ENCODE results near the gene PAK5. TPM values are rescaled to one million over a fixed set of nuclear protein-coding genes. Genes with fewer than 3 reads are reported as not detected.
A peak's percentile ranks its signal among the peaks of the same experiment; 100 is the strongest.

PAK5 gene
- total and polyA plus RNA-seq, 2 of the 13 experiments (the other 11 are each of a cell fraction or from before 2014, with no cell fraction given): not detected

DNA sequence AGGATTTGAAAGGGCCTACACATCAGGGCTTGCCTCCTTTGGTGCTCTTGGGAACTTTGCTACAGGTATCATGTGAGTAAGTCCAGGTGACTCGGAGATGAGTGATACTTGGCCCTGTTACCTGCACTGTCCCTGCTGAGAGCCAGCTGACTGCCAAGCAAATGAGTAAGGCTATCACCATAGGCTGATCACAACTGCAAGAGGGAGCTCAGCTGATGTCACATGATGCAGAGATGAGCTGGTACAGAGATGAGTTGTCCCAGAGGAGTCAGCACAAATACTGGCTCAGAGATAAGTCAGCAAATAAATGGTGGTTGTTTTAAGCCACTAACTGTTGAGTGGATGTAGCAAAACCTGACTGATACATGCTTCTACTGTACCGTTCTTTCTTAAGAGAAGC, 283.1 kb downstream of the PAK5 start:
- Histone ChIP-seq H3K4me2 (ENCODE audit: low read depth, low read length) (no peak overlapping the region), H3K9me3 (ENCODE audit: low read length) (no peaks in the 10 kb centered on the region), H4K20me1 (ENCODE audit: insufficient read depth, low read length) (no peaks in the 10 kb centered on the region), H3K4me3 (replicated peaks in 1 of 3; ENCODE audit: insufficient read depth in 1 of 3, low read depth in 2 of 3, low read length in 3 of 3) (no peak overlapping the region), H3K27me3 (ENCODE audit: control insufficient read depth in 1 of 2, insufficient read depth in 2 of 2, low read length in 2 of 2) (no peaks in the 10 kb centered on the region; a peak in 1 of 5 replicates), H3K36me3 (replicated peaks in 1 of 2; ENCODE audit: control insufficient read depth in 1 of 2, insufficient read depth in 2 of 2, low read length in 2 of 2) (no peaks in the 10 kb centered on the region), H3K79me2 (ENCODE audit: insufficient read depth, low read length) (no peaks in the 10 kb centered on the region), H3K27ac (ENCODE audit: extremely low read length, insufficient read depth, low read length) (no peak overlapping the region), H3K9ac (ENCODE audit: insufficient read depth, low read depth, low read length) (no peak overlapping the region), H3K4me1 (ENCODE audit: insufficient read depth, low read length) (no peaks in the 10 kb centered on the region), H2AFZ (ENCODE audit: low read length) (no peak overlapping the region)
- TF ChIP-seq, protein P1, sequence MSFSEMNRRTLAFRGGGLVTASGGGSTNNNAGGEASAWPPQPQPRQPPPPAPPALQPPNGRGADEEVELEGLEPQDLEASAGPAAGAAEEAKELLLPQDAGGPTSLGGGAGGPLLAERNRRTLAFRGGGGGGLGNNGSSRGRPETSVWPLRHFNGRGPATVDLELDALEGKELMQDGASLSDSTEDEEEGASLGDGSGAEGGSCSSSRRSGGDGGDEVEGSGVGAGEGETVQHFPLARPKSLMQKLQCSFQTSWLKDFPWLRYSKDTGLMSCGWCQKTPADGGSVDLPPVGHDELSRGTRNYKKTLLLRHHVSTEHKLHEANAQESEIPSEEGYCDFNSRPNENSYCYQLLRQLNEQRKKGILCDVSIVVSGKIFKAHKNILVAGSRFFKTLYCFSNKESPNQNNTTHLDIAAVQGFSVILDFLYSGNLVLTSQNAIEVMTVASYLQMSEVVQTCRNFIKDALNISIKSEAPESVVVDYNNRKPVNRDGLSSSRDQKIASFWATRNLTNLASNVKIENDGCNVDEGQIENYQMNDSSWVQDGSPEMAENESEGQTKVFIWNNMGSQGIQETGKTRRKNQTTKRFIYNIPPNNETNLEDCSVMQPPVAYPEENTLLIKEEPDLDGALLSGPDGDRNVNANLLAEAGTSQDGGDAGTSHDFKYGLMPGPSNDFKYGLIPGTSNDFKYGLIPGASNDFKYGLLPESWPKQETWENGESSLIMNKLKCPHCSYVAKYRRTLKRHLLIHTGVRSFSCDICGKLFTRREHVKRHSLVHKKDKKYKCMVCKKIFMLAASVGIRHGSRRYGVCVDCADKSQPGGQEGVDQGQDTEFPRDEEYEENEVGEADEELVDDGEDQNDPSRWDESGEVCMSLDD (CRISPR knock-in tag; IDR thresholded peaks at IDR 0.05; ENCODE audit: borderline replicate concordance): no peak
- TF ChIP-seq ZNF577 (CRISPR knock-in tag; IDR thresholded peaks at IDR 0.05; ENCODE audit: borderline replicate concordance, low read depth) (no peak), MEIS2 (CRISPR knock-in tag; IDR thresholded peaks at IDR 0.05) (no peak), ZFP62 (CRISPR knock-in tag; IDR thresholded peaks at IDR 0.05) (no peak), MAFF (IDR thresholded peaks at IDR 0.05; ENCODE audit: low read depth, low read length) (peak; percentile 34; the same call in 1 of the 2 replicates), MAFK (conservative IDR thresholded peaks at IDR 0.05 in 1 of 2, IDR thresholded peaks at IDR 0.05 in 1 of 2; ENCODE audit: low read length in 2 of 2) (peak in 1 of 2 experiments; percentile 41; a peak in 2 of 4 replicates), GPBP1L1 (CRISPR knock-in tag; IDR thresholded peaks at IDR 0.05) (no peak), MXI1 (IDR thresholded peaks at IDR 0.05; ENCODE audit: borderline replicate concordance, low read depth, low read length) (no peak), RFX1 (IDR thresholded peaks at IDR 0.05) (no peak)
- CTCF ChIA-PET (ENCODE audit: low intra/inter-chr PET ratio, low total read pairs): no interaction called here
- intact Hi-C loops (cut with micrococcal nuclease; ENCODE audit: unreplicated experiment) (no loop called here), in situ Hi-C loops (cut with HindIII; ENCODE audit: extremely low pct_ligation_motif_present, low pct_unique_long_range_greater_than_20kb) (no loop called here)
- no peak for FAIRE-seq
- no TSS peak for BruUV-seq (replicated peaks)
- POLR2A ChIA-PET: no interaction called here
- no peak for DNase-seq (ENCODE audit: low spot score)
- no peak for ATAC-seq
- WGBS (ENCODE audit: low lambda C conversion rate): 8% methylated on average over 2 of the region's 2 CpGs
